Measurements from ENCODE around the gene CDA.

GRCh38 chr1:20574686-20575540, 14.0 kb upstream of the CDA start:
- TF ChIP-seq POLR2AphosphoS5 (IDR thresholded peaks at IDR 0.05; ENCODE audit: low read depth, low read length): no peak
- TF ChIP-seq POLR2A (IDR thresholded peaks at IDR 0.05; ENCODE audit: low read depth, low read length): no peak
- TF ChIP-seq TAF1 (IDR thresholded peaks at IDR 0.05; ENCODE audit: borderline replicate concordance, low read depth, low read length): no peak
